ENCODE data around the gene DYSF. TPM values are rescaled to one million over a fixed set of nuclear protein-coding genes. Genes with fewer than 3 reads are reported as not detected.

Gene DYSF
- total and polyA plus RNA-seq, 2 donors (not counting 3 experiments of a cell fraction or from before 2014, with no cell fraction given): 50.9 to 152 TPM

GRCh38 chr2:71611247-71611646, 157.9 kb downstream of the DYSF start:
- CTCF ChIA-PET: interaction anchor here (3.8 kb wide), 1 partner anchor 186 kb away, joined by 52 read pairs; no protein-coding TSS in a partner anchor
- no peak overlapping the region for H3K9ac ChIP-seq (replicated peaks; ENCODE audit: extremely low read depth, insufficient read depth, low read length)
- no peak for TF ChIP-seq POLR2A (IDR thresholded peaks at IDR 0.05; ENCODE audit: low read depth, low read length)
- TF ChIP-seq MYC (IDR thresholded peaks at IDR 0.05; ENCODE audit: low read depth, low read length): no peak
- TF ChIP-seq FOS (IDR thresholded peaks at IDR 0.05; ENCODE audit: borderline replicate concordance, insufficient read depth, low read length): no peak
- TF ChIP-seq MAX (IDR thresholded peaks at IDR 0.05; ENCODE audit: insufficient read depth, insufficient read length): no peak
- TF ChIP-seq, protein P1, sequence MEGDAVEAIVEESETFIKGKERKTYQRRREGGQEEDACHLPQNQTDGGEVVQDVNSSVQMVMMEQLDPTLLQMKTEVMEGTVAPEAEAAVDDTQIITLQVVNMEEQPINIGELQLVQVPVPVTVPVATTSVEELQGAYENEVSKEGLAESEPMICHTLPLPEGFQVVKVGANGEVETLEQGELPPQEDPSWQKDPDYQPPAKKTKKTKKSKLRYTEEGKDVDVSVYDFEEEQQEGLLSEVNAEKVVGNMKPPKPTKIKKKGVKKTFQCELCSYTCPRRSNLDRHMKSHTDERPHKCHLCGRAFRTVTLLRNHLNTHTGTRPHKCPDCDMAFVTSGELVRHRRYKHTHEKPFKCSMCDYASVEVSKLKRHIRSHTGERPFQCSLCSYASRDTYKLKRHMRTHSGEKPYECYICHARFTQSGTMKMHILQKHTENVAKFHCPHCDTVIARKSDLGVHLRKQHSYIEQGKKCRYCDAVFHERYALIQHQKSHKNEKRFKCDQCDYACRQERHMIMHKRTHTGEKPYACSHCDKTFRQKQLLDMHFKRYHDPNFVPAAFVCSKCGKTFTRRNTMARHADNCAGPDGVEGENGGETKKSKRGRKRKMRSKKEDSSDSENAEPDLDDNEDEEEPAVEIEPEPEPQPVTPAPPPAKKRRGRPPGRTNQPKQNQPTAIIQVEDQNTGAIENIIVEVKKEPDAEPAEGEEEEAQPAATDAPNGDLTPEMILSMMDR (IDR thresholded peaks at IDR 0.05; ENCODE audit: extremely low read depth in 1 of 2, insufficient read depth in 1 of 2, low read depth in 1 of 2, low read length in 2 of 2): no peak
- H3K4me2 ChIP-seq (ENCODE audit: insufficient read depth, low read length): no peak overlapping the region
- dilution Hi-C loops (cut with MboI; ENCODE audit: extremely low pct_ligation_motif_present, low sequenced_read_pairs): no loop called here
- no TSS peak for BruUV-seq (replicated peaks)
- POLR2A ChIA-PET: no interaction called here
- H3K9me1 ChIP-seq (replicated peaks; ENCODE audit: control insufficient read depth, extremely low read depth, insufficient read depth, low read length): no peaks in the 10 kb centered on the region
- H3K9me3 ChIP-seq (replicated peaks; ENCODE audit: control insufficient read depth, insufficient read depth, low read length): no peaks in the 10 kb centered on the region
- peaks cover 0 to 20% of the 10 kb centered on the region in 2 experiments for H3K36me3 ChIP-seq (ENCODE audit: control insufficient read depth in 2 of 2, extremely low read depth in 1 of 2, insufficient read depth in 2 of 2, low read length in 2 of 2)
- no peak overlapping the region for H3K27ac ChIP-seq (ENCODE audit: insufficient read depth, low read depth, low read length)
- no peaks in the 10 kb centered on the region for H4K20me1 ChIP-seq (replicated peaks; ENCODE audit: control insufficient read depth, extremely low read depth, insufficient read depth, low read length)
- FAIRE-seq: no peak
- H3K79me2 ChIP-seq (ENCODE audit: control insufficient read depth, insufficient read depth, low read length): no peaks in the 10 kb centered on the region
- no peak overlapping the region for H3K4me3 ChIP-seq (replicated peaks in 1 of 3; ENCODE audit: insufficient read depth in 1 of 3, low read depth in 1 of 3, low read length in 3 of 3)
- H3K4me1 ChIP-seq (ENCODE audit: control insufficient read depth, extremely low read depth, insufficient read depth, low read length): peaks cover 25% of the 10 kb centered on the region
- intact Hi-C loops (cut with micrococcal nuclease): loop anchor here (5.0 kb wide), 1 partner anchor 261 kb away; no protein-coding TSS in a partner anchor
- no peaks in the 10 kb centered on the region for H3K27me3 ChIP-seq (ENCODE audit: control insufficient read depth in 2 of 2, insufficient read depth in 2 of 2, low read length in 2 of 2)
- DNase-seq (ENCODE audit: low read depth, low spot score): no peak
- H2AFZ ChIP-seq (ENCODE audit: low read depth, low read length): no peak overlapping the region

Data from endothelial cell of umbilical vein (primary cell).